Measurements from ENCODE around the gene TCL1B.
"Not testable (repeated sequence)": the region's sequence is repeated elsewhere in the genome, so short reads cannot be mapped to it uniquely, and the experiment has no call there.

The TCL1B gene, protein sequence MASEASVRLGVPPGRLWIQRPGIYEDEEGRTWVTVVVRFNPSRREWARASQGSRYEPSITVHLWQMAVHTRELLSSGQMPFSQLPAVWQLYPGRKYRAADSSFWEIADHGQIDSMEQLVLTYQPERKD

DNA sequence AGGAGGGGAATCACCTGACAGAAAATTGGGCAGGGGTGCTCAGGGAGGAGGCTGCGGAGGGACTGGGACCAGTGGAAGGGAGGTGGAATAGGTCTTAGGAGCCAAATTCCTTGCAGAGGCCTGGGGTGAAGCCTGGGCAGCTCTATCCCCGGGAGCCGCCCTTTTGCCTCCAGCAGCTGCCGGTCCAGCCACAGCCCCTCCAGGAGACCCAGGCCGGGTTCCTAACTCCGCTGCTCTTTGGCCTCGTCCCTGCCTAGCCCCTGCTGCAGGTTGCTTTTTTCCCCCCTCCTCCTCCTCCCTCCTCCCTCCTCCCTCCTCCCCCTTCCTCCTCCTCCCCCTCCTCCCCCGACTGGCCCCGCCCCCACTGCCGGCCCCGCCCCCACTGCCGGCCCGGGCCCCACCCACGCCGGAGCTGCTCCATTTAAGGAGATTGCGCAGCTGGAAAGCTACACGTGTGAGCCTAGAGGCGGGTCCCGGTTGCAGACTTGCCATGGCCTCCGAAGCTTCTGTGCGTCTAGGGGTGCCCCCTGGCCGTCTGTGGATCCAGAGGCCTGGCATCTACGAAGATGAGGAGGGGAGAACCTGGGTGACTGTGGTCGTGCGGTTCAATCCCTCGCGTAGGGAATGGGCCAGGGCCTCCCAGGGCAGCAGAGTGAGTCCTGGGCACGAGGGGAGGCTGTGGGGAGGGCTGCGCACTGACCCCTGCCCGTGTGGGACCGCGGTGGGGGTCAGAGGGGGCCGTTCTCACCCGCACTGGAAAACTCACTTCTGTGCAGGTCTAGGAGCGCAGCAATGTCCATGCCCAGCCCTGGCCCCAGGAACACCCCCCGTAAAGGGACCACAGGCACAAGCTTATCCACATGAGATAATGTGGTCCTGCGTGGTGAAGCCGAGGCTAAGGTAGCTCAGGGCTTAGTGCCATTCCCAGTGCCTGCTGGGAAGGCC lies at the start of gene TCL1B:
Gene TCL1B, plus strand, starts transcription at position 449 of the 945 bp plus-strand sequence. Its CDS starts 42 bp downstream, at position 491.
- DNase-seq = no peak

DNA sequence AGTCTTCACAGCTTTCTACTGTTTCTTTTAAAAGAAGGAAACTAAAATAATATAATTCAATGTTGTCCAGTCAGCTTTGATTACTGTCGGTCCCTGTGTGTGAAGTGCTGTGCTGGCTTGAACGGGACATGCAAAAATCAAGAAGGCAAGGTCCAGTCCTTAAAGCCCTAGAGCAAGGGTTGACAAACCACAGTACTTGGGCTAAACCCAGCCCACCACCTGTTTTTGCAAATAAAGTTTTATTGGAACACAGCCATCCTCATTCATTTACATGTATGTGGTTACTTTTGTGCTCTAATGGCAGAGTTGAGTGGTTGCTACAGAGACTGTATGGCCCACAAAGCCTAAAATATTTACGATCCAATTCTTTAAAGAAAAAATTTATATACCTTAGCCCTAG lies 41.2 kb upstream of the TCL1B start:
- DNase-seq = no peak

DNA sequence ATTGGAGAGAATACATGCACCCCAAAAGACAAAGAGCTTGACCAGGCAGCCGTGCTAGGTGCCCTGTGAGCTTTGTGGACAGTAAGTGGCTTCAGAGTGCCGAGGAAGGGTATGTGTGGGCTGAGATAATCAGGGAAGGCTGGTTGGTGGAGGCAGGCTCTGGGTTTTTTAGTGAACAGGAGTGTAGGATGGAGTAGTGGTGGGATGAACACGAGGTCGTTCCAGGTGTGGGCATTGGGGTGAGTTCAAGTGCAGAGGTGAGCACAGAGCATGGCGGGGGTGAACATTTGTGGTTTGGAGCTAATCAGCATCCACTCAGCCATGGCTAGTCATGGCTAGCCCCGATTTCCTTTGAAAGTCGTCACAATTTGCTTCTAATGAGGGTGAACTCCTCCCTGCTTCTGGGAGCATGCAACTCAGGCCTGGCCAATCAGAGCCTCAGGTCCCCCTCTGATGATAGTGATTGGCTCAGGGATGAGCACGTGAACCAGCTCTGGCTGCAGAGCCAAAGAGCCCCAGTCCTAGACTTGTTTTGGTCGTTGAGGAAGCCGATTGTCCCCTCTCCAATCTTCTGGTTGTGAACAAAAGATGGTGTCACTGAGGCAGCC lies 40.7 kb upstream of the TCL1B start:
- DNase-seq = no peak

DNA sequence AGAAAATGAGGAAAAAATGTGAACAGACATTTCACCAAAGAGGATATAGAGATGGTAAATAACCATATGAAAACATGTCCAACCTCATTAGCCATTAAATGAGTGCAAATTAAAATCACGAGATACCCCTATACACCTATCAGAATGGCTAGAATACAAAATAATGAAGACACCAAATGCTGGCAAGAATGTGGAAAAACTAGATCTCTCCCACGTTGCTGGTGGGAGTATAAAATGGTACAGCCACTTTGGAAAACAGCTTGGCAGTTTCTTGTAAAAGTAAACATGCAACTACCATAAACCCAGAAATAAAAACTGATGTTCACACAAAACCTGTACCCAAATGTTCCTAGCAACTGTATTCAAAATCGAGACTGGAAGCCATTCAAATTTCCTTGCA lies 38.3 kb upstream of the TCL1B start:
- no peak for DNase-seq

DNA sequence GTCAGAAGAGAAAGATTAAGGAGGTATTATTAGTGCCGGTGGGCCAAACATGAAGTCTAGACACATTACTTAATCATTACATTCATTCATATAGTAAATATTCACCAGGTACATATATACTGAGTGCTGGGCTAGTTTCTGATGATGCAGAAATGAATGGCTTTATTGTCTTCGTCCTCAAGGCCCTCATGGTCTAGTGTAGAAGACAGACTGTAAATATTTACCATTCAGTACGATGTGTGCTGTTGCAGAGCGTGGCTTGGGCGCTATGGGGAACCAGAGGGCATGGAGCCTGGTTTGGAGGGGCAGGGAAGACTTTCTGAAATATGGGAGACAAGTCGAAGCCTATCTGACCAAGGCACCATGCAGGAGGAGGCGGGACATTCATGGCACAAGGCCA lies 37.0 kb upstream of the TCL1B start:
- no peak for DNase-seq

DNA sequence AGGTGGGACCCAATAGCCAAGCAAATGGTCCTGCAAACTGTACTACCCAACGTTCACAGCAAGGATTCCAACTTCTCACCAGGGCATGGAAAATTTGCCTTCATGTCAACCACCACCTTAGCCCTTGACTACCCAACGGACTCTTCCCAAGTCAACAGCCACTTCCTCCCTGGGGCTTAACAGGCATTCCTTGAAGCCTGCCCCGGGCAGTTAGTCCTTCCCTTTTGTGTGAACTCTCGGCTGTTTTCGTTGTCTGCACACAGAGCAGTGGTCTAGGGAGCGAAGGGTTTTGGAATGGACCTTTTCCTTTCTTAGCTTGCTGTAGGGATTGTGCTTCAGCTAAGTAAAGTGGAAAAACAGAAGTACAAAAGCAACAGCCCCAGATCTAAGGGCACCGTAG lies 35.2 kb upstream of the TCL1B start:
- DNase-seq = no peak

DNA sequence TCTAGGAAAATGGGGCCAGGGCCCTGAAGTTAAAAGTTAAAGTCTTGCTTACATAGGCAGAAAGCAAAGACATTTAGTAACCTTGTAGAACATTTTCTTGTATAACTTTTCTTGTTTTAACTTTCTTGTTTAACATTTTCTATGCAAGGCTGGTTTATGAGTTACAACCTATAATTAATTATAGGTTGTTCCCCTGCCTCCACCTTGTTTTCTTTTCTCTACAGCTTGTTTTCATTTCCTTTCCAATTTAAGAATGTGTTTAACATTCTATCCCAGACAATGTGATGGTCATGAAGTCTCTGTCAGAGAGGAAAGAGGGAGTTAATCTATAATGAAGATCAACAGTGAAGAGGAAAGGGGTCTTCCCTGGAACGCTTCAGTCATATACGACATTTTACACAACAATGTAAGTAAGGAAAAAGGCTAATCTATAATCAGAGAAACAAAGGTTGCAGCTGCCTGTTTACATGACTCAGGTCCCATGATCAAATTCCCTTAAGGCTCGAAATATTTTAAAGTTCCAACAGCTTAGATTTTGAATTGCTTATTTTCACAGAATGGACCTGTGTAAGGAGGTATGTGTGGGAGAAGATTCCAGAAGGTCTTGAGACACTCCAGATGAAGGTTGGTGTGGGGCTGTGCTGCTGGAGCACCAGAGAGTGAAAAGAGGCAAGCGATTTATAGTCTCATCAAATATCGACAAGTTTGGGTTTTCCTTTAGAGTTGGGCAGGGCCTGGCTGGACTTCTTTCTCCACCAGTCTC lies 34.2 kb upstream of the TCL1B start:
- DNase-seq = no peak

DNA sequence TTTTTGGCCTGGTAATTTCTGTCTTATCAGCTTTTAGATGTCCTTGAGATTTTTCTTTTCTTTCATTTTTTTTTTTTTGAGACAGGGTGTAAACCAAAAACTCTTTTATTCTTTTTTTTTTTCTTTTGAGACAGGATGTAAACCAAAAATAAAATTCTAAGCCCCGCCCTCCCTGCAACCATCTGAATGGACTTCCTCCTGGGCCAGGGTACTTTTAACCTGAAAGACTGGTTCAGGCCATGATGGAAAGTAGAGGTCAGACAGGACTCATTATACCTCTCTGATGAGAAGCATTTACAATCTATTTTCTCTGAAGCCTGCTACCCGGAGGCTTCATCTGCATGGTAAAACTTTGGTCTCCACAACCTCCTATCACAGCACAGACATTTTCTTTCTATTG lies 33.5 kb upstream of the TCL1B start:
- DNase-seq = no peak

DNA sequence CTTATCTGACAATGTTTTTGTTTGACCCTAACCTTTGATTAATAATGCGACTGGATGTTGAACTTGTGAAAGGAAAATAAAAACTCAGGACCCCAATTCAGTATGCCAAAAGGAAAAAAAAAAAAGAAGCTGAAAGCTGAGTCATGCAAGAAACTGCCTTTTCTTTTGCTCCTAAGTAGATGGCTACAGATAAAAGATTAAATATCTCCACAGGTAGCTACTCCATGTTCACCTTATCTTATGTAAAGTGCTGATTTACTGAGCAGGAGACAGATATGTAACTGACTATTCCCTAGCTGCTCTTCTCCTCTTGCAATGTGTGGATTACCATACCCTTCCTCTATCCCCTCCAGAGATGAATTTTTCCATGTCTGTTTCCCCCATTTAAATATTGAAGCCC lies 30.8 kb upstream of the TCL1B start:
- no peak for DNase-seq

DNA sequence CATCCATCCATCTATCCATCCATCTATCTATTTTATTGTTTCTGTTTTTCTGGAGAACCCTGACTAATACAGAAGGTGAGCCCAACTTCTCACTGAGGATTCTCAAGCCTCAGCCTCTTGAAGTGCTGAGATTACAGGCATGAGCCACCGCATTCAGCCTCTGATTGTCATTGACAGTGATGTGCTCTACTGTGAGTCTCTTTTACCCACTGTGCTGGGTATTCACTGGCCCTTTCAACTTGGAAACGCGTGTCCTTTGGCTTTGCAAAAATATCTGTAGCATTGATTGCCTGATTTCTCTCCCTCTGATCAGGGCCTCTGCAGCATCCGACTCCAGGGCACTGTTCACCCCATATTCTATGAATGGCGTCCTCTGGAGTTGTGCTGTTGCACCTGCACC lies 29.6 kb upstream of the TCL1B start:
- no peak for DNase-seq

DNA sequence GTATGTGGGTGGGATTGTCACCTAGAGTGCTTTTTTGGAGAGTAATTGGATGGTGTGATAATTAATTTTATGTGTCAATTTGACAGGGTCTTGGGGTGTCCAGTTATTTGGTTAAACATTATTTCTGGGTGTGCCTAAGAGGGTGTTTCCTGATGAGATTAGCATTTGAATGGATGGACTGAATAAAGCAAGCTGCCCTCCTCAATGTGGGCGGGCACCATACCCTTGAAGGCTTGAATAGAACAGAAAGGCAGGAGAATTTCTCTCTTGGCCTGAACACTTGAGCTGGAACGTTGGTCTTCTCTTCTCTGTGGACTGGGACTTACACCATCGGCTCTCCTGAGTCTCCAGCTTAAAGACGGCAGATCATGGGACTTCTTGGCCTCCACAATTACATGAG lies 28.8 kb upstream of the TCL1B start:
- DNase-seq = no peak

DNA sequence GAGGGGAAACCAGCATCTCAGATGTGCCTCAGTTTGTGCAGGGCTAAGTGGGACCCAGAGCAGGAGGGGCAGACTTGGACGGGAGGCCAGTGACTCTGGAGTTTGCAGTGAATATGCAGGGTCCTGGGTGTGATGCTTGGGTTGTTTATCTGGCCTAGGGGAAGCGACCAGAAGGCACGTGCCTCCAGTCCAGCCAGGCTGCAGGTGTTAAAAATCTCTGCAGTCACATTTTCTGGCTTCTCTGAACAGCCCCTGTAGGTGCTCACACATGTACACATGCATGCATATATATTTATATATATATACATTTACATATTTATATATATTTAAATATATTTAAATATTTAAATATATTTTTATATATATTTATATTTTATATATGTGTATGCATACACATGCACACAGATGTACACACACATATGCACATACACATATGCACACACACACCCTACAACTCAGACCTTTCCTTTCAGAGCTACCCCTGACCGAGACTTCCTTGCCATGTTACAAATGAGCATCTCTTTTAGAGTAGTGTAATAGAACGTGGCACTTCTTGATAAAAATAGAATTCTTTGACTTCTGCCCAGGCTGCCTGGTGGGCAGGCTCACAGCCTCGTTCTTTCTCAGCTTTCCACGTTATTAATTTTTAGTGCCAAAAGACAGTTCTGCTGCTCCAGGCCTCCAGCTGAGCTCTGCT lies 26.8 kb upstream of the TCL1B start:
- DNase-seq = no peak

DNA sequence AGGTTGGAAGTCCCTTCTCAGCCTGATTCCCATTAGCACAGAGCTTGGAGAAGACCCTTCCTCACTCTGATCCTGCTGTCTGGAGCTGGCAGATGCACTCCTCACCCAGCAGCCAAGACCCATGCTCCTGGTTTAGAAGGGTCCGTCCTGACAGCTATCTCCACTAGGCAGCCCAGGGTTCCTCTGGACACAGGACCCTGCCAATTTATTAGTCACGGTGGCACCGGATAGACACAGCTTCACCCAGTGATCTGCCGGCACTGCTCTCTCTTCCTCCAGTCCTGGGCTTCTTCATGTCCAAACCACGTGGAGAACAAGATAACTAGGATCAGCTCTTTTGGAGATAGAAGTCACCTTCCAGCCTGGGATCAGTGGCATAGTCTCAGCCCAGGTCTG lies 26.2 kb upstream of the TCL1B start:
- DNase-seq = no peak

DNA sequence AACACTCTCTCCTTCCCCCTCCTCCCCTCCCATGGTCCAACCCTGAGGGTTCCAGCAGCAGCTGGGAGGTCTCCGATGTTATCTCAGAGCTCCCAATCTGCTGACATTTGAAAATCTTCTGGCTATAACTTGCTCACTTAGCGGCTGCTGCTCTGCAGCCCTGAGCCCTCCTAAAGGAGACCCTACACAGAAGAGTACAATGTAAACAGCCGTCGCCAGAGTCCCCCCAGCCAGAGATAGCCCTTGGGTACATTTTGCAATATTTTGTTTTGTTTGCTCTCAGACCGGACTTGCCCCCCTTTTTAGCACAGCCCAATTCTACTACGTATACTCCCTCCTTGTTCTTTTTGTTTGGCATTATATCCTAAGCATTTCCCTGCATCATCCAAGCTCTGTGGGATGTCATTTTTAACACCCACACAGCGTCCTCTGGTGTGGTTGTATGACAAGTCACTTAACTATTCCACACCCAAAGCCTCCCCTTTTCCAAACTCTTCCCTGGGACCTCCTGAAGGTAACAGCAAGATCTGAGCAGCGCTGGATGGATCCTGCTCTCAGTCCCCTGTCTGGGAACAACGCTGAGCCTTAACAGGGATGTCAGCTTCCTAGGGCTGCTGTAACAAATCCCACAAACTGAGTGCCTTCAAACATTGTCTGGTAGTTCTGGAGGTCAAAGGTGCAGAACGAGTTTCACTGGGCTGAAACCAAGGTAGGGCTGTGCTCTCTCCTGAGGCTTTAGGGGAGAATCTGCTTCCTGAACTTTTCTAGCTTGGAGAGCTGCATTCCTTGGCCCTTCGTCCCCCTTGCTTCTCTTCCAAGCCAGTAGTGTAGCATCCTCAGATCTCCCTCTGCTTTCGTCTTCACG lies 25.3 kb upstream of the TCL1B start:
- no peak for DNase-seq

DNA sequence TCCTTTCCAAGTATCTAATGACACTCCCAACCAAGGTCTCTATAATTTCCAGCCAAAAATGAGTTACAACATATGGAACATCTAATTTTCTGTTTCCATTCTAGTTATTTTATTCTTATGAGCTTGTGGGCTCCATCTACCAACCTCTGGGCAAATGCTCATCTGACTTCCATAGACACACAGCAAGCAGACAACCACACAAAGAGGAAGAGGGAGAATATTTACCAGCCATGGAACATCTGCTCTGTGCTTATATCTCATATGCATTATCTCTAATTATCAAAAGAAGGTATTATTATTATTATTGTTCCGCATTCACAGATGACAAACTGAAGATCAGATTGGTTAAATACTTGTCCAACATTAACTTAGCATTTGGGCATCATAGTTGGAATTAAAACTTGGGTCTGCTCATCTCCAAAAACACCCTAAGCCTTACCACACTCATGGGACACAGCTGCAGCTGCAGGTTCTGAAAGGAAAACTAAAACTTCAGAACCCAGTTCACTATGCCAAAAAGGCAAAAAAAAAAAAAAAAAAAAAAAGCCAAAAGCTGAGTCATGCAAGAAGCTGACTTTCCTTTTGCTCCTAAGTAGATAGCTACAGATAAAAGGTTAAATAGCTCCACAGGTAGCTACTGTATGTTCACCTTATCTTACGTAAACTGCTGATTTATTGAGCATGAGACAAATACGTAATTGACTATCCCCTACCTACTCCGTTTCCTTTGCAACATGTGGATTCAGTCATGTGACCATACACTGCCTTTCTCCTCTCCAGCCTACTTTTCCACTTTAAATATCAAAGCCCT lies 23.6 kb upstream of the TCL1B start:
- no peak for DNase-seq

DNA sequence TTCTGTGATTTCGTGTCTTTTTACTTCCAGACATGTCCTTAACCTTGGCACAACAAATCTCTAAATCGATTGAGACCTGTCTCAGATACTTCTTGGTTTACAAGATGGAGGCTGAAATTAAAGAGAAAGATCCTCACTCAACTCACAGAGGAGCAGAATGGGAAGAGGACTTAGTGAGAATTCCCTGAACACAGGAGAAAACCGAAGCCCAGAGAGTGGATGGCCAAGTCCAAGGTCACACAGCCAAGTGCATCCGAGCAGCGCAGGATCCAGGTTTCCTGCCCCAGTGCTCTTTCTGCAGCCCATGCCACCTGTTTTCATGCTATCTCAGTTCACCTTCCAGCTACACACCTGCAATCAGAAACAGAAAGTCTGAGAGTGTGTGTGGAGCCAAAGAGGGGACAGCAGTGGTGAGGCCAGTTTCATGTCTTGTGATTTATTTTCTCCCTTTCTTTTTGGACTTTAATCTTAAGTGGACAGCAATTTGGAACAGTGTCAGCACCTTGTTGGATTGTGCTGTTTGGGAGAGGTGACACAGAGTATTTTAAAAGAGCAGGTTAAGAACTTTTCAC lies 22.9 kb upstream of the TCL1B start:
- no peak for DNase-seq

DNA sequence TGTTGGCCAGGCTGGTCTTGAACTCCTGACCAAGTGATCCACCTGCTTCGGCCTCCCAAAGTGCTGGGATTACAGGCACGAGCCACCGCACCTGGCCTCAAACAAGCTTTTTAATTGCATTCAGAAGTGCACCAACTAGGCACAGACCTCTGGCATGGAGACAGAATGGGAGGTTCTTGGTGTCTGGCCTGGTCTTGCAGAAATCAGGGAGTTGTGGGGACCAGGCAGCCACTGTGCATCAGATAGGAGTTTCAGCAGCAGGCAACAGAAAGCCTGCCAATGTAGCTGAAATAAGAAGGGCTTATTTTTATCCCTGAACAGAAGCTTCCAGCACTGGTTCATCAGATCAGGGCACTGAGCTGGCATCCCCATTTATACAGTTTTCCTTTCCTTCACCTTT lies 22.2 kb upstream of the TCL1B start:
- DNase-seq = no peak

DNA sequence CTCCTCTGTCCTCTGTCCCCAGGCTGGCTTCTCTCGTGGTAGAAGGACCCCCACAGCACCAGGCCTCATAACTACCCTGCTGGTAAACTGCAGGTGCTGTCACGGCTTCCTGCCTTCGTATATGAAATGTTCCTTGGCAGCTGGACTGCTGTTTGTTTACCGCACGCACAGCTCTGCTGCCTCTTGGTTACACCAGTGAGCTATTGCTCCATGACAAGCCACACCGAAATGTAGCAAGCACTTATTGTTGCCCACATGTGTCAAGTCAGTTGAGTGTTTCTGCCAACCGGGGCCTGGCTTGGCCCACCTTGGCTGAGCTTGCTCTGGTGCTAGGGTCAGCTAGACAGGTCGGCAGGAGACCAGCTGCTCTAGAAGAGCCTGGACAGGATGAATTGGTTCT lies 21.7 kb upstream of the TCL1B start:
- DNase-seq = no peak

DNA sequence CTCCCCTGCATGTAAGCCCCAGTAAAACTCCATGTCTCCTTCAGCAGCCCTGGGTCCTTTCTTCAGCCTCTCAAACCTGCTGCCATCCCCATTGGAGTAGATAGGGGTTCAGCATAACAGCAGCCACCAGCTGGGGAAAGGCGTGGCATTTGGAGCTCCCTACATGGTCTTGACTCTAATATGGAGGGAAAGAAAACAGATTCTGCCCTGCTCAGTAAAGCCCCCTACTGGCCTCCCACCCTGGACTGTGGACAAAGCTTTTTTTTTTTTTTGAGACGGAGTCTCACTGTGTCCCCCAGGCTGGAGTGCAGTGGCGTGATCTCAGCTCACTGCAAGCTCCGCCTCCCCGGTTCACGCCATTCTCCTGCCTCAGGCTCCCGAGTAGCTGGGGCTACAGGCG lies 20.7 kb upstream of the TCL1B start:
- not testable (repeated sequence) for DNase-seq

DNA sequence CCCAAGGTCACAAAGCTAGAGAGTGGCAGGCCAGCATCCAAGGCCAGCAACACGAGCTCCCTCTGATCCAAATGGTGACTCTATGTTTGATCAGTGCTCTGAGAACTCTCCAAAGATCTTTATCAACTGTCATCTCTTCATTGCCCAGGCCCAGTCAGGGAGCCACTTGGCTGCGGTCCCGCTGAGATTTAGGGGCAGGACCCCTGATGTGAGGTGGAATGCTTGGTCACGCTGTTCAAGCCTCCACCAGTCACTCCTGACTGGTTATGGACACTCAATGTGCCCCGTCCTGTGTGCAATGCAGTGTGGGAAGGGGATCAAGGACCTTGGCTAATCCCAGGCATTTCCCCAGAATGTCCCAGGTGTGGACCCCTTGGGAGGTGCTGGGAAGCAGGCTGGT lies 19.8 kb upstream of the TCL1B start:
- no peak for DNase-seq
